Midbrain (tissue), 1 donor: ENCODE results near the gene ACVR1.

ENCODE experiments used
- DNase-seq: peaks from one replicate; lab custom pipeline; 2025; lab: John Stamatoyannopoulos, UW

The ACVR1 gene

GRCh38 chr2:157789933-157790511 lies 86.1 kb downstream of the ACVR1 start:
- DNase-seq, result peak; percentile 23

GRCh38 chr2:157789256-157789655 lies 86.9 kb downstream of the ACVR1 start:
- no peak for DNase-seq

GRCh38 chr2:157788201-157788600 lies 87.9 kb downstream of the ACVR1 start:
- no peak for DNase-seq

- DNase-seq, result no peak
These were observed 88.7 kb downstream of the ACVR1 start for GRCh38 chr2:157787364-157787938.

GRCh38 chr2:157786663-157787363 lies 89.3 kb downstream of the ACVR1 start:
- no peak for DNase-seq

GRCh38 chr2:157785866-157786662 lies 90.1 kb downstream of the ACVR1 start:
- no peak for DNase-seq

GRCh38 chr2:157785200-157785599 lies 90.9 kb downstream of the ACVR1 start:
- DNase-seq, result no peak

GRCh38 chr2:157784823-157785175 lies 91.3 kb downstream of the ACVR1 start:
- DNase-seq, result no peak

- DNase-seq, result peak; percentile 49
These were observed 91.8 kb downstream of the ACVR1 start for GRCh38 chr2:157784169-157784822.

- no peak for DNase-seq
These were observed 92.9 kb downstream of the ACVR1 start for GRCh38 chr2:157783245-157783644.

GRCh38 chr2:157782057-157782845 lies 93.9 kb downstream of the ACVR1 start:
- no peak for DNase-seq

- no peak for DNase-seq
These were observed 95.9 kb downstream of the ACVR1 start for GRCh38 chr2:157780211-157780610.

GRCh38 chr2:157779794-157780193 lies 96.3 kb downstream of the ACVR1 start:
- DNase-seq, result no peak

GRCh38 chr2:157777427-157777826 lies 98.7 kb downstream of the ACVR1 start:
- peak; percentile 54 for DNase-seq

GRCh38 chr2:157771234-157771633 lies 104.9 kb downstream of the ACVR1 start:
- DNase-seq, result no peak

GRCh38 chr2:157769856-157770255 lies 106.3 kb downstream of the ACVR1 start:
- DNase-seq, result no peak

- DNase-seq, result no peak
These were observed 111.7 kb downstream of the ACVR1 start for GRCh38 chr2:157764386-157764785.

- no peak for DNase-seq
These were observed 114.6 kb downstream of the ACVR1 start for GRCh38 chr2:157761520-157761919.

GRCh38 chr2:157760949-157761348 lies 115.2 kb downstream of the ACVR1 start:
- no peak for DNase-seq

GRCh38 chr2:157759855-157760254 lies 116.3 kb downstream of the ACVR1 start:
- no peak for DNase-seq

- no peak for DNase-seq
These were observed 117.5 kb downstream of the ACVR1 start for GRCh38 chr2:157758586-157758985.
